Stomach (tissue), 4 donors: ENCODE measurements around the gene PLPPR3.

ENCODE experiments used
- CTCF ChIP-seq, 7 experiments: fragments of 450-650 bp in 4 of 7; fragments of 200-600 bp in 3 of 7; sonication (generic) in 3 of 7; IDR thresholded peaks; one replicate each; pipeline ENCODE4 v1.5.1; 2016 to 2019; ENCODE audit warnings: antibody characterized with exemption in 7 of 7, control low read depth in 2 of 7, mild to moderate bottlenecking in 1 of 7
- EP300 ChIP-seq: sonication (generic); formaldehyde crosslinking; IDR thresholded peaks from one replicate; pipeline ENCODE4 v1.6.1; 2017; ENCODE audit warnings: antibody characterized with exemption
- POLR2A ChIP-seq, 4 donors: fragments of 450-650 bp; IDR thresholded peaks; one replicate each; pipeline ENCODE4 v1.6.1; 2016; ENCODE audit warnings: antibody characterized with exemption in 4 of 4, control low read depth in 2 of 4, mild to moderate bottlenecking in 1 of 4, moderate library complexity in 1 of 4
- POLR2AphosphoS5 ChIP-seq, 3 donors: sonication (generic); formaldehyde crosslinking; IDR thresholded peaks; one replicate each; pipeline ENCODE4 v1.6.1; 2016; ENCODE audit warnings: antibody characterized with exemption in 3 of 3

- TF ChIP-seq CTCF (IDR thresholded peaks at IDR 0.05) (no peak), POLR2A (IDR thresholded peaks at IDR 0.05) (no peak), POLR2AphosphoS5 (IDR thresholded peaks at IDR 0.05) (no peak), EP300 (no peak)
Observed at GRCh38 chr19:855142-855541, 33.4 kb upstream of the PLPPR3 start.
